Spleen (tissue), 11 donors: ENCODE results near the gene CDC25A. TPM values are rescaled to one million over a fixed set of nuclear protein-coding genes. Genes with fewer than 3 reads are reported as not detected.

Source experiments
- DNase-seq: peaks from one replicate; pipeline ENCODE4 v3.0.0-alpha.2; 2020
- H3K27ac ChIP-seq, 8 donors: fragments of 200-600 bp; sonication (generic) in 7 of 8; 1 replicate in 4 of 8; 2 replicates in 4 of 8; pipeline versions ENCODE4 v1.5.0 to v1.8.0; 2016 to 2021; ENCODE audit warnings: inconsistent platforms in 4 of 8, mild to moderate bottlenecking in 4 of 8, moderate library complexity in 1 of 8
- H3K27me3 ChIP-seq, 7 donors: fragments of 200-600 bp; sonication (generic) in 6 of 7; replicated peaks in 1 of 7; 1 replicate in 4 of 7; 2 replicates in 3 of 7; pipeline versions ENCODE4 v1.5.0 to v1.8.0; 2016 to 2021; ENCODE audit warnings: inconsistent platforms in 3 of 7, mild to moderate bottlenecking in 1 of 7
- H3K36me3 ChIP-seq, 6 donors: fragments of 200-600 bp; sonication (generic) in 5 of 6; 1 replicate in 4 of 6; 2 replicates in 2 of 6; pipeline versions ENCODE4 v1.5.0 to v1.8.0; 2016 to 2021; ENCODE audit warnings: inconsistent platforms in 2 of 6
- H3K4me1 ChIP-seq, 6 donors: fragments of 200-600 bp; sonication (generic) in 5 of 6; 1 replicate in 3 of 6; 2 replicates in 3 of 6; pipeline versions ENCODE4 v1.5.0 to v1.8.0; 2016 to 2021; ENCODE audit warnings: inconsistent platforms in 3 of 6
- H3K4me3 ChIP-seq, 8 donors: fragments of 200-600 bp; sonication (generic) in 7 of 8; 1 replicate in 4 of 8; 2 replicates in 4 of 8; pipeline versions ENCODE4 v1.5.0 to v1.8.0; 2016 to 2021; ENCODE audit warnings: inconsistent platforms in 4 of 8, mild to moderate bottlenecking in 4 of 8, moderate library complexity in 2 of 8
- H3K9me3 ChIP-seq, 8 donors: fragments of 200-600 bp; sonication (generic) in 7 of 8; 1 replicate in 4 of 8; 2 replicates in 4 of 8; pipeline versions ENCODE4 v1.5.0 to v1.8.0; 2016 to 2021; ENCODE audit warnings: inconsistent platforms in 4 of 8
- CTCF ChIP-seq, 11 experiments: fragments of 200-600 bp in 7 of 11; fragments of 450-650 bp in 4 of 11; sonication (generic) in 4 of 11; IDR thresholded peaks in 8 of 11; conservative IDR thresholded peaks in 3 of 11; 1 replicate in 7 of 11; 2 replicates in 4 of 11; pipeline versions ENCODE4 v1.4.0 to v1.8.0; 2016 to 2021; ENCODE audit warnings: antibody characterized with exemption in 11 of 11, inconsistent platforms in 4 of 11, mild to moderate bottlenecking in 1 of 11
- POLR2A ChIP-seq, 3 donors: fragments of 450-650 bp; IDR thresholded peaks; one replicate each; pipeline ENCODE4 v1.5.1; 2017; ENCODE audit warnings: antibody characterized with exemption in 3 of 3, mild to moderate bottlenecking in 1 of 3
- POLR2AphosphoS5 ChIP-seq, 3 donors: sonication (generic); formaldehyde crosslinking; IDR thresholded peaks; one replicate each; pipeline ENCODE4 v1.5.1; 2017; ENCODE audit warnings: antibody characterized with exemption in 3 of 3
- WGBS, 5 donors: extraction: QIAGEN DNeasy Blood & Tissue Kit in 3 of 5; methylation state at CpG; one replicate each; pipeline versions ENCODE4 v1.1.5 to v1.1.7; 2013 to 2018; 5-methylcytosine and 5-hydroxymethylcytosine counted together
- intact Hi-C: fragments of 100-400 bp; cut with DNase I; formaldehyde crosslinking; loops from one replicate; pipeline ENCODE4 v1.15.0; 2023; ENCODE audit warnings: low total_unique reads
- polyA plus RNA-seq, 3 donors: library from polyadenylated mRNA; stranded (reverse); fragments of 200-250 nt; gene quantifications; one replicate each; pipeline ENCODE4 v1.2.1, GENCODE V29; 2013
- total RNA-seq, 7 donors: library from RNA; depleted of rRNA in 3 of 7; stranded (reverse); fragments of >200 nt in 3 of 7; fragmentation: NEBNext Ultra II Directional in 4 of 7; extraction: Animal tissue kit (Norgen Biotek cat#: 25700) in 4 of 7; gene quantifications; one replicate each; pipeline versions ENCODE4 v1.1.0 to v1.2.1, GENCODE V29; 2016 to 2021
- donor health status: healthy with polysubstance abuse.
- donor health status: DM: no; HTN: no; CAD: no; lungs with moderate emphysema.
- donor health status: DM: no; HTN: no; CAD: no.
- donor health status: Bipolar disorder and iron deficiency.
- donor health status: healthy.
- donor health status: DM: no; HTN: no; CAD: no.
- donor health status: DM: yes; HTN: yes; CAD: no.

CDC25A gene
- total and polyA plus RNA-seq, 10 donors, result 0.65 to 8.1 (median 2.8) TPM

DNA sequence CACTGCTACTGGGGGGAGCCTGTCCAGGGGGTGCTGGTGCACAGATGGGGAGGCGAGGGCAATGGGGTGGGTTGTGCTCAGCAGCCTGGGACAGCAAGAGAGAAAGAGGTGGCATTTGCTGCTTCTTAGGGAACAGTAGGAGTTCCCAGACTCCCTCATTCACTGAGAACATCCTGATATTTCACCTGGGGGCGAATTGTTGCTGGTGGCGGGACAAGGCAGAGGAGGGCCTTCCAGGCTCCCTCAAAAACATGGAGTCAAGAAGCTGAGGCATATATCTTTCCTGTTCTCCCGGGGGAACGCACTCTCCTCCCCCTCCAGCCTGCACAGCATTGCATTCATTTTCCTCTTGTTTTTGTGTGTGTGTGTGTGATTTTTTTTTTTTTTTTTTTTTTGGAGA, 65.7 kb downstream of the CDC25A start:
- Histone ChIP-seq H3K4me3 (no peak overlapping the region), H3K36me3 (no peaks in the 10 kb centered on the region), H3K27ac (no peak overlapping the region), H3K4me1 (peaks cover 0 to 24% (median 14%) of the 10 kb centered on the region in 6 donors), H3K27me3 (no peaks in the 10 kb centered on the region), H3K9me3 (no peaks in the 10 kb centered on the region)
- intact Hi-C loops, result no loop called here
- DNase-seq, result no peak
- TF ChIP-seq POLR2AphosphoS5 (IDR thresholded peaks at IDR 0.05) (no peak), CTCF (IDR thresholded peaks at IDR 0.05 in 8 of 11, conservative IDR thresholded peaks at IDR 0.05 in 3 of 11) (no peak), POLR2A (IDR thresholded peaks at IDR 0.05) (no peak)
- WGBS, 5 donors, result 88 to 95% (median 91%) methylated on average over 5 of the region's 5 CpGs

DNA sequence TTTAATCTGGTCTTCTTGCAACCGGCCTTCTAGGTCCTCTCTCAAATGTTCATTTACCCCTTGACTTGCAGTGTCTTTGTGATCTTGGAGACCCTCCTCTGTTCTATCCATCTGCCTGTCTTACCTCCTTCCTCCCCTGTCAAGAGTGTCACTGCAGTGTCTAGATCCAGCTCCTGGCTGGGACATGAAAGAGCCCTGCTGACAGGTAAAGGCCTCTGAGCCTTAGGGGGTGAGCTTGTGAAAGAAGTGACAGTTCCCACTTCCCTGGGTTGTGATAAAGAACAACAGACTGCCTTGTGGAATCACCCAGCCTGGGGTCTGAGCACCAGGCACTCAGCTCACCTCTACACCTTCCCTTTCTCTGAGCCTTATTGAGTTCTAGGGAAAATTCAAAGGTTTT, 68.0 kb downstream of the CDC25A start:
- H3K9me3 ChIP-seq, result no peaks in the 10 kb centered on the region
- TF ChIP-seq CTCF (IDR thresholded peaks at IDR 0.05 in 8 of 11, conservative IDR thresholded peaks at IDR 0.05 in 3 of 11) (no peak), POLR2A (IDR thresholded peaks at IDR 0.05) (no peak), POLR2AphosphoS5 (IDR thresholded peaks at IDR 0.05) (no peak)
- peak overlapping the region in 5 of 8 donors; percentile 70 to 86 (median 76) for H3K27ac ChIP-seq
- H3K27me3 ChIP-seq, result no peaks in the 10 kb centered on the region
- intact Hi-C loops, result no loop called here
- H3K36me3 ChIP-seq, result no peaks in the 10 kb centered on the region
- peaks cover 0 to 24% (median 14%) of the 10 kb centered on the region in 6 donors for H3K4me1 ChIP-seq
- DNase-seq, result no peak
- WGBS, 5 donors, result 88 to 100% (median 92%) methylated on average over 1 of the region's 1 CpG
- H3K4me3 ChIP-seq, result no peak overlapping the region

GRCh38 chr3:48119505-48120193, 68.6 kb downstream of the CDC25A start:
- WGBS, 5 donors, result 69 to 88% (median 75%) methylated on average over 4 of the region's 4 CpGs
- Histone ChIP-seq H3K27ac (peak overlapping the region in 7 of 8 donors; percentile 63 to 86 (median 71)), H3K4me1 (peaks cover 0 to 28% (median 15%) of the 10 kb centered on the region in 6 donors), H3K4me3 (no peak overlapping the region), H3K9me3 (no peaks in the 10 kb centered on the region), H3K36me3 (no peaks in the 10 kb centered on the region), H3K27me3 (no peaks in the 10 kb centered on the region)
- intact Hi-C loops, result no loop called here
- TF ChIP-seq CTCF (IDR thresholded peaks at IDR 0.05 in 8 of 11, conservative IDR thresholded peaks at IDR 0.05 in 3 of 11), result peak in 1 of 11 experiments; percentile 13
- TF ChIP-seq POLR2A (IDR thresholded peaks at IDR 0.05), result no peak
- peak in 1 of 3 donors; percentile 23 for TF ChIP-seq POLR2AphosphoS5 (IDR thresholded peaks at IDR 0.05)
- DNase-seq, result no peak

DNA sequence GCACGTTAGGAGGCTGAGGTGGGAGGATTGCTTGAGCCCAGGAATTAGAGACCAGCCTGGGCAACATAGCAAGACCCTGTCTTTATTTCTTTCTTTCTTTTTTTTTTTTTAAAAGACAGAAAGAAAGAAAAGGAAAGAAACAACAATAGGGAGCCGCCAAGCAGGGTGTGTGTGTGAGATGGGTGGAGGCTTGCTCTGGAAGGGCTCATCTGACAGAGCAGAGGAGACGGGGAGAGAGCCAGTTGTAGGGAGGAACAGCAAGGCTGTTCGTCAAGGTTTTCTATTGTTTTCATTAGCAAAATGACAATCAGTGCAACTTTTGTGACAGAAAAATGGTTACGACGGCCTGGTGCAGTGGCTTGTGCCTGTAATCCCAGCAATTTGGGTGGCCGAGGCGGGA, 69.3 kb downstream of the CDC25A start:
- H3K9me3 ChIP-seq, result no peaks in the 10 kb centered on the region
- H3K27me3 ChIP-seq, result no peaks in the 10 kb centered on the region
- peaks cover 0 to 28% (median 15%) of the 10 kb centered on the region in 6 donors for H3K4me1 ChIP-seq
- intact Hi-C loops, result no loop called here
- H3K4me3 ChIP-seq, result no peak overlapping the region
- no peaks in the 10 kb centered on the region for H3K36me3 ChIP-seq
- WGBS, 5 donors, result 62 to 83% (median 77%) methylated on average over 8 of the region's 8 CpGs
- no peak for DNase-seq
- peak overlapping the region; percentile 7 to 86 (median 70) for H3K27ac ChIP-seq
- TF ChIP-seq CTCF (IDR thresholded peaks at IDR 0.05 in 8 of 11, conservative IDR thresholded peaks at IDR 0.05 in 3 of 11) (no peak), POLR2AphosphoS5 (IDR thresholded peaks at IDR 0.05) (no peak), POLR2A (IDR thresholded peaks at IDR 0.05) (no peak)
